ENCODE data around the gene VWDE. TPM values are rescaled to one million over a fixed set of nuclear protein-coding genes. Genes with fewer than 3 reads are reported as not detected.
A peak's percentile ranks its signal among the peaks of the same experiment; 100 is the strongest.

Gene VWDE
- polyA plus RNA-seq, 2 of the 4 experiments (the other 2 are of a cell fraction), result 1.2 to 2.4 TPM

DNA sequence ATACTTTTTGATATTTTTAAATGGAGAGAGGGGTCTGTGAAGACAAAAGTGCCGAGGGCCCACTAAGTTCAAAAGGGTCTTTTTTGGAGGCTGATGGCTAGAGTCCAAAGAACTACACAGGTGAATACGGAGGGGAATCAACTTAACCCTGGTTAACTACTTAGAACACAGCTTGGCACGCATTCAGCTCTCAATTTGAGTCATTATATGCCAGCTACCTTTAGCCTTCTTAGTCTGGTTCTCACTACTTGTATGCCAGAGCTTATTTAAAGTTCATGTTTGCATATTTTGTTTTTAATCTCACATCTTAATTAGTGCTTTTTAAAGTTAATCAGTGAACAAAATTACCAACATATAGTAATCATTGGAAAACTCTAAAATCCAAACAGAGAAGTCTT lies 80.8 kb downstream of the VWDE start:
- no peak overlapping the region for H3K4me3 ChIP-seq
- no peak for TF ChIP-seq BHLHE40 (IDR thresholded peaks at IDR 0.05; ENCODE audit: low read depth, low read length)
- POLR2A ChIA-PET, result no interaction called here
- H3K4me2 ChIP-seq, result no peak overlapping the region
- no peak for ATAC-seq
- no peaks in the 10 kb centered on the region for H3K9me3 ChIP-seq
- H3K27ac ChIP-seq, result no peak overlapping the region
- no peak for DNase-seq (ENCODE audit: low read depth in 1 of 2, low spot score in 1 of 2)
- CTCF ChIA-PET, result interaction anchor here (0.9 to 2.4 kb wide), 10 partner anchors 11 to 894 kb away, joined by 3 to 11 read pairs (median 4); no protein-coding TSS in a partner anchor
- 51% methylated on average over 3 of the region's 3 CpGs for WGBS (ENCODE audit: missing lambda C conversion rate)
- FAIRE-seq, result no peak
- H3K4me1 ChIP-seq, result peaks cover 22% of the 10 kb centered on the region; the same call in 2 of the 3 replicates

DNA sequence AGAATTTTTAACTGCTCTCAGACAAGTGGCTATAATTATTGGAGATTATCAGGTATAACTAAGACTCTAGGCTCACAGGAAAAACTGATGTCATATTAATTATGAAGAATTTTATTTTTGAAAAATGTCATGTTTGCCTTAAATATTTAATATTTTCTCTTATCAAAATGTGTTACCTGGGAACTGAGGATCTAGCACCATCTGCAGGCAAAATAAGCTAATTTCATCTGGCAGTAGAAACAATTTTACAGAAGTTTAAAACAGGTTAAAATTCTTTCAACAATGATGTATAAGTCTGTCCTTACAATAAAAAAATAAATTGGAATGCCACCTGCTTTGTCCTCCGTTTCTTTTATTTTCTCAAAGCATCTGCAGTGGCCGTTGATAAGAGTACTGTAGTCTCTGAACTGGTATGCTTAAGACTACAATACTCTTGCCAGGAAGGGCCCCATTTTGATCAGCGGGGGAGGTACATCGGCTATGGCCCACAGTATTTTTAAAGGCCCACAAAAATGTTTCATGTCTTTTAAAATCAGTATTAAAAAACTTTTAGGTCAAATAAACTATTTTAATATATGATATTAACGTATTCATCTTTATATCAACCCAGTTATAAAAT lies 81.3 kb downstream of the VWDE start:
- TF ChIP-seq RAD21 (conservative IDR thresholded peaks at IDR 0.05 in 1 of 2, IDR thresholded peaks at IDR 0.05 in 1 of 2), result peak; percentile 88 to 93
- peak; percentile 93 for TF ChIP-seq SMC3 (IDR thresholded peaks at IDR 0.05)
- TF ChIP-seq, protein P1, sequence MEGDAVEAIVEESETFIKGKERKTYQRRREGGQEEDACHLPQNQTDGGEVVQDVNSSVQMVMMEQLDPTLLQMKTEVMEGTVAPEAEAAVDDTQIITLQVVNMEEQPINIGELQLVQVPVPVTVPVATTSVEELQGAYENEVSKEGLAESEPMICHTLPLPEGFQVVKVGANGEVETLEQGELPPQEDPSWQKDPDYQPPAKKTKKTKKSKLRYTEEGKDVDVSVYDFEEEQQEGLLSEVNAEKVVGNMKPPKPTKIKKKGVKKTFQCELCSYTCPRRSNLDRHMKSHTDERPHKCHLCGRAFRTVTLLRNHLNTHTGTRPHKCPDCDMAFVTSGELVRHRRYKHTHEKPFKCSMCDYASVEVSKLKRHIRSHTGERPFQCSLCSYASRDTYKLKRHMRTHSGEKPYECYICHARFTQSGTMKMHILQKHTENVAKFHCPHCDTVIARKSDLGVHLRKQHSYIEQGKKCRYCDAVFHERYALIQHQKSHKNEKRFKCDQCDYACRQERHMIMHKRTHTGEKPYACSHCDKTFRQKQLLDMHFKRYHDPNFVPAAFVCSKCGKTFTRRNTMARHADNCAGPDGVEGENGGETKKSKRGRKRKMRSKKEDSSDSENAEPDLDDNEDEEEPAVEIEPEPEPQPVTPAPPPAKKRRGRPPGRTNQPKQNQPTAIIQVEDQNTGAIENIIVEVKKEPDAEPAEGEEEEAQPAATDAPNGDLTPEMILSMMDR (IDR thresholded peaks at IDR 0.05), result peak; percentile 91
- no peak for TF ChIP-seq ESRRA (IDR thresholded peaks at IDR 0.05; ENCODE audit: borderline replicate concordance, low read length)
- H3K27ac ChIP-seq, result no peak overlapping the region; a peak in 1 of 6 replicates
- peak in 1 of 2 experiments; percentile 36 for DNase-seq (ENCODE audit: low read depth in 1 of 2, low spot score in 1 of 2)
- no peak overlapping the region for H3K4me2 ChIP-seq
- WGBS (ENCODE audit: missing lambda C conversion rate), result 37% methylated on average over 5 of the region's 5 CpGs
- H3K4me3 ChIP-seq, result no peak overlapping the region
- no peaks in the 10 kb centered on the region for H3K9me3 ChIP-seq
- peak; percentile 67 for FAIRE-seq
- POLR2A ChIA-PET, result no interaction called here
- CTCF ChIA-PET, result interaction anchor here (0.9 to 2.4 kb wide), 10 partner anchors 10 to 894 kb away, joined by 3 to 11 read pairs (median 4); no protein-coding TSS in a partner anchor
- ATAC-seq, result peak in 1 of 2 experiments; percentile 42; a peak in 1 of 6 replicates
- H3K4me1 ChIP-seq, result peaks cover 24% of the 10 kb centered on the region; the same call in 2 of the 3 replicates

DNA sequence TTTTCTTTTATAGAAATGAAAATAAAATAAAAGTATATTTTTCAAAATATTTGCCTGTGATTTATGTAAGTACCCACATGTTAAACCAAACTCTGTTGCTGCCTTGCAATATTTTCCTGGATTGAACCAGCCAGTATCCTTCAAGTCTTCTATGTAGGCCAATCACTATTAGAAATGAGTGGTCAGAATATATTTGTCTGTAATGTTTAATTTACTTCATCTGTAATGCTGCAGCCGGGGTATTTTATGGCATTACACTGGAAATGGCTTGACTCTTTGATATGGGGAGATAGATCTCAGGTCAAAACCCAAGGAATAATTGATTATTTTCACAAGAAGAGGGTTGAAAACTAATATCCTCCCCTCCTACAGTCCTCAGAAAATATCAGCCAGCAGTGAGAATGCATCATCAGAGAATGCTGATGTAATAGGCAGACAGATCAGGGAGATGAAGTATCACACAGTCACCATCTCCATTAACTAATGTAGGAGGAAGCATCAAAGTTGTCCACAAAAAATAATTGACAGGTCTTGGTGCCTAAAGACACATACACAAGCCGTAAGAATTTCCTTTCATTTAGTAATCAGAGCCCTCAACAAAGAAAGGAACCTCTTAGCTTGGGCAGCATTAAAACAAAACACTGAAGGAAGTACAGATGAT lies 82.5 kb downstream of the VWDE start:
- POLR2A ChIA-PET, result no interaction called here
- no peak for DNase-seq (ENCODE audit: low read depth in 1 of 2, low spot score in 1 of 2)
- no peak for FAIRE-seq
- H3K27ac ChIP-seq, result peak overlapping the region; percentile 34 to 56
- peaks cover 24% of the 10 kb centered on the region; the same call in 2 of the 3 replicates for H3K4me1 ChIP-seq
- no peak for TF ChIP-seq JUN (IDR thresholded peaks at IDR 0.05)
- TF ChIP-seq EP300 (IDR thresholded peaks at IDR 0.05), result no peak
- no peak for TF ChIP-seq CBX2 (IDR thresholded peaks at IDR 0.05; ENCODE audit: borderline replicate concordance, low read depth)
- no peak for TF ChIP-seq JUNB (IDR thresholded peaks at IDR 0.05)
- no peak for TF ChIP-seq FOSL2 (IDR thresholded peaks at IDR 0.05)
- TF ChIP-seq FOSL2 (CRISPR knock-in tag; IDR thresholded peaks at IDR 0.05), result no peak
- TF ChIP-seq FOXS1 (CRISPR knock-in tag; IDR thresholded peaks at IDR 0.05), result no peak
- no peak for TF ChIP-seq ZC3H11A (IDR thresholded peaks at IDR 0.05)
- TF ChIP-seq KDM1A (IDR thresholded peaks at IDR 0.05; ENCODE audit: low read depth), result no peak
- TF ChIP-seq, protein P2, sequence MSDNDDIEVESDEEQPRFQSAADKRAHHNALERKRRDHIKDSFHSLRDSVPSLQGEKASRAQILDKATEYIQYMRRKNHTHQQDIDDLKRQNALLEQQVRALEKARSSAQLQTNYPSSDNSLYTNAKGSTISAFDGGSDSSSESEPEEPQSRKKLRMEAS (IDR thresholded peaks at IDR 0.05), result no peak
- TF ChIP-seq FOSB (CRISPR knock-in tag; IDR thresholded peaks at IDR 0.05), result no peak
- H3K4me3 ChIP-seq, result no peak overlapping the region
- ATAC-seq, result no peak
- no peaks in the 10 kb centered on the region for H3K9me3 ChIP-seq
- CTCF ChIA-PET, result interaction anchor here (0.5 to 2.4 kb wide), 4 partner anchors 24 to 892 kb away, joined by 3 to 9 read pairs (median 4); no protein-coding TSS in a partner anchor
- 92% methylated on average over 2 of the region's 2 CpGs for WGBS (ENCODE audit: missing lambda C conversion rate)
- H3K4me2 ChIP-seq, result peak overlapping the region; percentile 1; the same call in 1 of the 3 replicates
